ENCODE data around the gene TMED9. TPM values are rescaled to one million over a fixed set of nuclear protein-coding genes. Genes with fewer than 3 reads are reported as not detected.
A peak's percentile ranks its signal among the peaks of the same experiment; 100 is the strongest.

TMED9 gene
- total RNA-seq, 1 experiment from 2014 or later: 115 TPM

DNA sequence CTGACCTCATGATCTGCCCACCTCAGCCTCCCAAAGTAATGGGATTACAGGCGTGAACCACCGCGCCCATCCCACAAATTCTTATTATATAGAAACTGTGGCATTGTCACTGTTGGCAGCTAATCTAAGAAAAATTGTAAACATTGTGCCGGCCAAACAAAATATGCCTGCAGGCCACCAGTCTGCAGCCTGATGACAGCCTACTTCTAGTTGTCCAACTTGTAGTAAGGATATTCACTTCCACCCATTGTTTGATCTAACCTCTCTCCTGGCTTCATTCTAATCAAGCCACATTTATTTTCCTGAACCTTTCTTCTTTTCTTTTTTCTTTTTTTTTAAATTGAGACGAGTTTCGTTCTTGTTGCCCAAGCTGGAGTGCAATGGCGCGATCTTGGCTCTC, 13.7 kb upstream of the TMED9 start:
- DNase-seq (ENCODE audit: low spot score): no peak

DNA sequence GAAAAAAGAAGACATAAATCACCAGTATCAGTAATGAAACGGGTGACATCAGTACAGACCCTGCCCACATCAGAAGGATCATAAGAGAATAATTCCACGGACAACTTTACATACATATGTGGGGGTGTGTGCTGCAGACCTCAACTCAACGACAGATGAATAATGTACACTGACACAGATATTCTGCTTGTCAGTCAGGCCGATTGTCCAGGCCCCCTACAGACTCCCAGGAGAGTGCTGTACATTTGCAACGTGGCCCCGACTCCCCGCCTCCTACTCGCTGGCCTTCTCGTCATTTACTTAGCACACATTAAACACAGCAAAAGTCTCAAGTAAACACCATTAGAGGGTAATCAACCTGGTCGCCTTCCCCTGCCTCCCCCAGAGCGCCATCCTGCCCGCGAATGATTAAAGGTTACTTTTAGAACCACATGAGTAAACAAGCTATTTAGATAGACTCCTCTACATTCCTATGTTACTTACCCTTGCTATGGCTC, 3.5 kb upstream of the TMED9 start:
- DNase-seq (ENCODE audit: low spot score): no peak

DNA sequence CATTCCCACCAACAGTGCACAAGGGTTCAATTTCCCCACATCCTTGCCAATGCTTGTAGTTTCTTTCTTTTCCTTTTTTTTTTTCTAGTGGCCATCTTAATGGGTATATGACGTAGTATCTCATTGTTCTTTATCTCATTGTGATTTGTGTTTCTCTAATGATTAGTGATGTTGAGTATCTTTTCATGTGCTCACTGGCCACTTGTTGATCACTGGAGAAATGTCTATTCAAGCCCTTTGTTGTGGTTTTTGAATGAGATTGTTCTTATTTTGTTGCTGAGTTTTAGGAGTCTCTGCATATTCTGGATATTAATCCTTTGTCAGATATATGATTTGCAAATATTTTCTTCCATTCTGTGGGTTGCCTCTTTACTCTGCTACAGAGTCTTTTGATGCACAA, 1.6 kb upstream of the TMED9 start:
- no peak for DNase-seq (ENCODE audit: low spot score)

DNA sequence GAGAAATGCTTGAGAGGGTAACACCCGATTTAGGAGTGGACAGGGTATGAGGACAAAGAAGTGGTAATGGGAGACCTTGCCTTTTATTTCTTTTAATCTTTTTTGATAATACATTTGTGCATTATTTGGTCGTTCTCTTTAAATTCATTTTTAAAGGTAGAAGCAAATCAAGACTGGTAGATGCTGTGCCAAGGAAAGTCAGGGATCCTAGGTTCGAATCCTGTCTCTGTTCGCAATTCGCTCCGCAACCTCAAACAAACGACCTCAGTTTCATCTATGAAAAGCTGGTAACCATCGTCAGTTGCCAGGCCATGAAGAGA, 353 bp upstream of the TMED9 start:
- no peak for DNase-seq (ENCODE audit: low spot score)

DNA sequence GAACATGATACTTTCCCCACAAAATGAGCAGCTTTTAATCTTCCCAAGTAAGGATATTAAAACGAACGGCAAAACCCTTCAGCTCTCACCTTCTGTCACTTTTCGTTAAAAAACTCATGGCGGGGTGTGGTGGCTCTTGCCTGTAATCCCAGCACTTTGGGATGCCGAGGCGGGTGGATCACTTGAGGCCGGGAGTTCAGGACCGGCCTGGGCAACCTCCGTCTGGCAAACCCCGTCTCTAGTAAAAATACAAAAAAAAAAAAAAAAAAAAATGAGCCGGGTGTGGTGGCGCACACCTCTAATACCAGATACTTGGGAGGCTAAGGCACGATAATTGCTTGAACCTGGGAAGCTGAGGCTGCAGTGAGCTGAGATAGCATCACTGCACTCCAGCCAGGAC, 902 bp downstream of the TMED9 start:
- DNase-seq (ENCODE audit: low spot score): no peak

DNA sequence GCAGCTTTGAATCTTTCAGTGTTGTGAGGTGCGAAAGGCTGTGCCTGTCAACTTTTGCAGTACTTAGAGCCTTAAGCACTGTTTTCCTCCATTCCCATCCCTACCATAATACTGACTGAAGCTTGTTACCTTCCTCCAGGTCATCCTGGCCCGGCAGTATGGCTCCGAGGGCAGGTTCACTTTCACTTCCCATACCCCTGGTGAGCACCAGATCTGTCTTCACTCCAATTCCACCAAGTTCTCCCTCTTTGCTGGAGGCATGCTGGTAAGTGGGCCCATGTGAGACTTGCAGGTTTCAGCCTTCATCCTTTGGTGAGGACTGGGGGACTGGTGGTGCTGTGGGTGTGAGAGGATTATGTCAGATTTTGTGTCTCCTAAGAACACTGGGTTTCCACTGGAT, 1.5 kb downstream of the TMED9 start:
- no peak for DNase-seq (ENCODE audit: low spot score)

DNA sequence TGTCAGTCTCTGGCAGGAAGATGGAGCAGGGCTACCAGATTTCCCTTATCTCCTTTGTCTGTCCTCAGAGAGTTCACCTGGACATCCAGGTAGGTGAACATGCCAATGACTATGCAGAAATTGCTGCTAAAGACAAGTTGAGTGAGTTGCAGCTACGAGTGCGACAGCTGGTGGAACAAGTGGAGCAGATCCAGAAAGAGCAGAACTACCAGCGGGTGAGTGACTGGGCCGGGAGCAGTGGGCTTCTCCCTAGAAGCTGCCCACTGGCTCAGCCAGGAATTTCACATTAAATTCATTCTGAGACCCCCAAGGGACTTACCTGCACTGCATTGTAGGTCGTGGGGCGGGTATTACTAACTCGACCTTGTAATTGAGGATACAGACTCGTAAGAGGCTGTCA, 2.1 kb downstream of the TMED9 start:
- DNase-seq (ENCODE audit: low spot score): no peak

DNA sequence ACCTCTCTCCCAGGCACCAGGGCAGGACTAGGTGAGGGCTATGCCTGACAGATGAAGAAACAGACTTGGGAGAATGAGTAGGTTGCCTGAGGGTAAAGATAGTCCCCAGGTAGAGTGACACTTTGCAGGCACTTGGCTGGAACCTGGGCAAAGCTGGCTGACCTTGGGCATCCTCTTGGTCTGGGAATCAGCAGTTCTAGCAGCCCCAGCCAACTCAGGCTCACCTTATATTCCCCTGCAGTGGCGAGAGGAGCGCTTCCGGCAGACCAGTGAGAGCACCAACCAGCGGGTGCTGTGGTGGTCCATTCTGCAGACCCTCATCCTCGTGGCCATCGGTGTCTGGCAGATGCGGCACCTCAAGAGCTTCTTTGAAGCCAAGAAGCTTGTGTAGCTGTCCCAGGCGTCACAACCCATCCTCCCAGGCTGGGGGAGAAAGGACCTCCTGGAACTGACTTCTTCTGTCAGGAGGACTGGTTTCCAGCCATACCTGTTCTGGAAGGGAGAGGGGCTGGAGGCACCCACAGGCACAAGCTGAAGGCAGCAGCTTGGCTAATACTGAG, 3.1 kb downstream of the TMED9 start:
- DNase-seq (ENCODE audit: low spot score): no peak

DNA sequence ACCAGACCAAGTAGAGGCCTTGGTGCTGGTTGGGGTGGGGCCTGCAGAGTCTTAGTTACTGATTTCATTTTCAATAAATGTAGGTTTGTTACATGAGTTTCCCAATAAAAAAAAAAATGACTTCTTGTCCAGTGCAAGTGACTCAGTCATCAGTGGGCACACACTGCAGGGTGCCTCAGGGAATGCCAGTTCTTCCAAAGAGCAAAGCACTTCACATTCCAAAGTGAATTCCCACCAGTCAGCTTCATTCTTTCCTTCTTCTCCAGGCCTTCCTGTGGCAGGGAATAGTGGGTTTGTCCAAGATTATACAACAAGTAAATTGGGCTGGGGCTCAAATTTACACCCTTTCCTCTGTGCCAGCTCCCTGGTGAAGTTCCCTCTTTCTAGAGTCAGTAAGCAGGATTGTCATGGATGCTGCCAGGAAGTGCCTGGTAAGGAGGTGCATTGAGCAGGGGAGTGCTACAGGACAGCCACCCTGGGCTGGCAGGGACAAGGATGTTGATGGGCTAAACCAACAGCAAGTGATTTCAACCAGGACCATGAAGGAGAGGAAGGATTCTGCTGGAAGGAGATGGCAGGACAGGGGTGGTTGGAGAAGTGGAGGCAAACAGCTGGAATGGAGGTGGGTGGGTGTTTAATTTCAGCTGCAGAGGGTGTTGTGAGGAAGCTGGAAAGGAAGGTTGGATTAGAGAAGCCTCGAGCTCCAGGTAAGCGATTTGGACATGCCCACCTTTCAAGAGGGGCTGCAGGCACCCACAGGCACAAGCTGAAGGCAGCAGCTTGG, 4.2 kb downstream of the TMED9 start:
- DNase-seq (ENCODE audit: low spot score): no peak

DNA sequence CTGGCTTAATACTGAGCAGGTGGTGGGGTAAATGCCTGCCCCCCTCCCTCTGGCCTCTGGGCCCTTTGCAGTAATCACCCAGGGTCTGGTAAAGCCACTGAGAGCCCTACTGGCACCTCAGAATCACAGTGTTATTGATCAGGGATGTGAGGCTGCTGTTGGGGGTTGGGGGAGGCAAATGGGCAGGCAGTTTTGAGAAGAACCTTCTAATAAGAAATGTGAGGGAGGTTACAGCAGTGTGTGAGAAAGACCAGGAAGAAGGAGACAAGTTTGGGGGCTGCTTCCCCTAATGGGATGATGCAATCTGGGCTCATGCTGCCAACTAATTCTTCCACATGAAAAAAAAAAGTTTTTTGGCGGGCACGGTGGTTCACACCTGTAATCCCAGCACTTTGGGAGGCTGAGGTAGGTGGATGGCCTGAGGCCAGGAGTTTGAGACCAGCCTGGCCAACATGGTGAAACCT, 4.8 kb downstream of the TMED9 start:
- DNase-seq (ENCODE audit: low spot score): no peak

DNA sequence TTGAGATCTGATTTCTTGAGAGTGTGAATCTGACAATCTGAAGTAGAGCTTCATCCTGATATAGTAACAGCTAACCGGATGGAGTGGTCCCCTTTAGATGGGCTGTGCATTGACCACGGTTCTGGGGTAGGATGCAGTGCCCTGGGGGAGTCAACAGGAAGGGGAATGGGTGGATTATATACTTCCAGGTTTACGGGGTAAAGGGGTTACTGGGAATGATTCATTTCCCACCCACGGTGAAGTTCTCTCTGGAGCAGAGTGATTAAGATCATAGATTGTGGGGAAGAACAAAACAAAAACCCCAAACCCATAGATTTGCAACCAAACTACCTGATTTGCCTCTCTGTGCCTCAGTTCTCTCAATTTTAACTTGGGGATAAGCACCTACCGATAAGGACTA, 6.5 kb downstream of the TMED9 start:
- DNase-seq (ENCODE audit: low spot score): no peak

DNA sequence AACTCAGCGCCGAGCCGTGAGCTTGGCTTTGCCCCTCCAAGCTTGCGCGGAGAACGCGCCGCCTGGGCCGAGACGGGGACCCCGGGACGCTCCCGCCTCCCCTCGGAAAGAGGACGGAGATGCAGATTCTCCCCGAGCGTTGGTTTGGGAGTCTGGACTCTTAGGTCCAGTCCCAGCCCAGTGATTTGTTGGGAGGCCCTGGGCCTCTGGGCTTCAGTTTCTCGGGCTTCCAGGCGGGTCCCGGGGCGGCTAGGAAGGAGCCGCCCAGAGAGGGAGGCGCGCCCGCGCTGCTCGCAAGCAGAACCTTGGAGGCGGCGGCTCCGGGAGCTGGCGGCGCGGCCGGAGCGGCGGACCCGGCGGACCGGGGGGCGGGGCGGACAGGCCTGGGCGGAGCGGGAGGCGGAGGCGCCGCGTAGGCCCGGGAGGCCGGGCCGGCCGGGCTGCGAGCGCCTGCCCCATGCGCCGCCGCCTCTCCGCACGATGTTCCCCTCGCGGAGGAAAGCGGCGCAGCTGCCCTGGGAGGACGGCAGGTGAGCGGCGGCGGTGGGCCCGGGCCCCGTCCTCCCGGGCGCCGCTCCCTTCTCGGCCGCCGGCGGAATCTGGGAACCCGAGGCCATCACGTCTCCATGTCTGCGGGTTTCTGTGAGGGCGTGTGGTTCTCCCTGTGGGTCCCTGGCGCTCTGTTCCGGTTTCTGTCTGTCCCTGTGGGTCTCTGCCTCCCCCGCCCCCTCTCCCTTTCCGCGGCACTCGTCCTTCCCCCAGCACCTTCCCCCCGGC, 7.9 kb downstream of the TMED9 start, which contains the start of gene B4GALT7:
Gene B4GALT7, plus strand, starts transcription at position 402 of the 777 bp plus-strand sequence. Its CDS starts 79 bp downstream, at position 481.
- DNase-seq (ENCODE audit: low spot score): peak; percentile 73

DNA sequence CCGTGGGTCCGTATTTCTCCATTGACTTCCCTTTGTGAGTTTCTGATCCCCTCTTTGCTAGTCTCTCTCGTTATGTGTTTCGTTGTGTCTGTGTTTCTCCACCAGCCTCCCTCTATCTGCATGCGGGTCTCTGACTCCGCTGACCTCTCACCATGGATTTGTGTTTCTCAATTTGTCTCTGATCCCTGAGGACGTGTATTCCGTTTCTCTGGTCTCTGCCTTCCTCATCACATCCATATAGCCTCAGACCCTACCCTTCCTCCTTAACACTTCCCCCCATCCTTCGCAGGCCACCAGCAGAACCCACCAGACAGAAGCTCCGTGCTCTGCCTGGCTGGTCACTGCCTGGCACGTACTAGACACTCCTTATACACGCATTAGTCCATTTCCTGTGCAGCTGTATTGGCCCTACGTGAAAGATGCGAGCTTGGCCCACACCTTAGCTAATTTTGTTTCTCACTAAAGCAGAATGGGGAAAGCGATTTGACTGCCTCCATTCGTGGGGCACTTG, 8.6 kb downstream of the TMED9 start:
- DNase-seq (ENCODE audit: low spot score): no peak

DNA sequence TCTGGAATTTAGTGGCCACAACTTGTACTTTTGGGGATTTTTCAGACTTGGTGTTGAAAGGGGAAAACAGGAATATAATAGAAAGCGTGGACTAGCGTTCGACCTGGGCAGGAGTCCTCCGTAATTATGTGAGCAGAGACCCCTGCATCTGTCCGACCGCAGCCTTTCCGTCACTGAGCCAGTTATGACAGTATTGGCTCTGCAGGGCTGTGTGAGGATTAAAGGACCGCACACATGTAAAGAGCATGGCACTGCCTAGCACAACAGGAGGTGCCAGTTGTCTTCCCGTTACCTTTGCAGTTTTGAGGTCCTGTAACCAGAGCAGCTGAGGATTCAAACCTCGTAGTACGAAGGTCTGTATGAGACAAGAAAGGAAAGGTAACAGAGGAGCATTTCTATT, 9.1 kb downstream of the TMED9 start:
- DNase-seq (ENCODE audit: low spot score): no peak

DNA sequence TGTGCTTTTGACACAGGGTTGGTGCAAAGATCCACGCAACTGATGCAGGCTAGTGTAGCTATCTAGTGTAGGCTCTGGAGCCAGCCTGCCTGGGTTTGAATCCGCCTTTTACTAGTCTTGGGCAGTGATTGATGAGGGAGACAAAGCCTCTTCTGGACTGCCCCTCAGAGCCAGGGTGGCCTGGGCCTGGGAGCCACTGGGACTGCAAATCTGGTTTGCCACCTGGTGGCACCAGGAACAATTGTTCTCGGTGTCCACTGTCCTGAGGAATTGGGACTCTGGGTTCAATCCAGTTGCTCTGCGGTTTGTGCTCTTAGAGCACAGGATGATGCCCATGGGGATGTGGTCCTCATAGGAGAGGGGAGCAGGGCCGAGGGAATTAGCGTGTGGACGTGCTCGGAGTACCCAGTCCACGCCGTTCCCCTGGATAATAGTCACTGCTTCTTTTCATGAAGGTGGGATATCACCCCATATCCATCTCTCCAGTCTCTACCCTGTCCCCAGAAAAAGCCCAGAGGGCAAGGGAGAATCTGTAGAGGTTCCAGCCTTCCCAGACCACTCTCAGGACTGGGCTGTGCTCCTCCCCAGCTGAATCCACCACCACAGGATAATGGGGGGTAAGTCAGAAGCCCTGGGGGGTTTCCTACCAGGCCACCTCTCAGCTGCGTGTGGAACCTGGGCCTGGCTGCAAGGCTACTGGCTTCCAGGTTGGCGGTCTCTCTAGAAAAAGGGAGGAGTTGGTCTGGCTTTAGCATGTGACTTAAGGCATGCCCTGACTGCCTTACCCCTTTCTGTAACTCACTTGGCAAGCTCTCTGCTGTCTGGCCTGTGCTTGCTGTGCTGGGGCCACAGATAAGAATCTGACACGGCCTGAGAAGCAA, 9.8 kb downstream of the TMED9 start:
- peak; percentile 39 for DNase-seq (ENCODE audit: low spot score)

DNA sequence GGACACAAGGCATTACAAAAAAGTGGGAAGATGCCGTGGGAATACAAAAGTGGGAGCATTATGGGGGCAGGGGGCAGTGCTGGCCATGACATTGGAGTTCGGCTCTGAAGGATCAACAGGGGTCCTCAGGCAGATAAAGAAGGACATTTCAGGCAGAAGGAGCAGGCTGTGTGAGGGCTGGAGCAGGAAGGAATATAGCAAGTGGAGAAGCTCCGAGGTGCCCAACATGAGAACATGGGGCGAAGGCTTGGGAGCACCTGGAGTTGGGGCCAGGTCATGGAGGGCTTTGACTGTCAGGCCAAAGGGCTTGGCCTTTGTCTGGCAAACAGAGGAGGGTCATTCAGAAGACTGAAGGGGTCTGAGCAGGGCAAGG, 10.4 kb downstream of the TMED9 start:
- no peak for DNase-seq (ENCODE audit: low spot score)

DNA sequence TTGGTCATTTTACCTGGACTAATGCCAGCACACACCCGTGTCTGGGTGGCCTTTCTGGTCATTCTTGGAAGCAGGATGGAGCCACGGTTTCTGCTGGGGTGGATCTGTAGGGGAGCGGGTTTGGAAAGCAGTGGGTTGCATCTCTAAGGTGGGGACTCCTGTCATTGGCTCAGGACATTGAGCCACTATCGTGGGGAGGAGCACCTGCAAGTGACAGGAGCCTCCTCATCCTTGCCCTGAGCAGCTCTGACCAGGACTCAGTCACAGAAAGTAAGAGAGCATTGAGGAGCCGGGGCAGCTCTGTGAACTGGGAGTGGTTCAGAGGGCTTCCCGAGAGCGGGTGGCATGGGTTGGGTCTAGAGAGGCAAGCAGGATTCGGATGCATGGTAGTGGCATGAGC, 11.6 kb downstream of the TMED9 start:
- DNase-seq (ENCODE audit: low spot score): no peak

DNA sequence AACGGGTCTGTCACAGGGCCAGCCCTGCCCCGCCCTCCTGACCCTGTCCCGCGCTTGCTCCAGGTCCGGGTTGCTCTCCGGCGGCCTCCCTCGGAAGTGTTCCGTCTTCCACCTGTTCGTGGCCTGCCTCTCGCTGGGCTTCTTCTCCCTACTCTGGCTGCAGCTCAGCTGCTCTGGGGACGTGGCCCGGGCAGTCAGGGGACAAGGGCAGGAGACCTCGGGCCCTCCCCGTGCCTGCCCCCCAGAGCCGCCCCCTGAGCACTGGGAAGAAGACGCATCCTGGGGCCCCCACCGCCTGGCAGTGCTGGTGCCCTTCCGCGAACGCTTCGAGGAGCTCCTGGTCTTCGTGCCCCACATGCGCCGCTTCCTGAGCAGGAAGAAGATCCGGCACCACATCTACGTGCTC, 12.1 kb downstream of the TMED9 start:
- DNase-seq (ENCODE audit: low spot score): no peak

DNA sequence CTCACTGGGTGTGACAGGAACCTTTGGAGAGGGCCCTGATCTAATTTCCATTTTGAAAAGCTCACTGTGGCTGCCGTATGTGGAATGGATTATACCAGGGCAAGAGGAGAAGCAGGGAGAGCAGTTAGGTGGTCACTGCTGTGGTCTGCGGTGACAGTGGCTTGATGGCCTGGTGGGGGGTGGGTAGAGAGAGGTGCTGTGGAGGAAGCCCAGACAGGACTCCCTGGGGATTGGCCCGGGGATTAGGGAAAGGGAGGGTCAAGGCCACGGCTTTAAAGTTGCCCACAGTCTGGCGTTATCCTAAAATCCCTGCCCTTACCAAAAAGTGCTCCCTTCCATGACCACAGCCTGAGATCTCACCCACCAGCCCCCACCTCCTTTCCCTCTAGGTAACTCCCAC, 12.7 kb downstream of the TMED9 start:
- no peak for DNase-seq (ENCODE audit: low spot score)

DNA sequence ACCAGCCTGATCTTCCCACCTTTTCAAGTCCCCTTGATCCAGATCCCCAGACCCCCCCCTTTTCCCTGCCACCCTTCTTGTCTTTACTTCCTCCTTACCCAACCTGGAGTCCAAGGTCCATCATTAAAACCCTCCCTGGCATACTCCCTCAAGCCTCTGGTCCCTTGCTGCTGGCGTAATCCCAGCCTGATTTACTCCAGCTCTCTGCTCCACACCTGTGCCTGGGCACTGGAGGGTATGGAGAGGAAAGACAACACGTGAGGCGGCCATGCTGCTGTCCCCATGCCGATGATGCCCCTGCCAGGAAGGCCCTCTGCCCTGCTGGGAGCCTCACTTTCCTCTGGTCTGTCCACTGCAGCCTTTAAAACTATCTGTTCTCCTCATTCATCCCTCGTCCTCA, 13.1 kb downstream of the TMED9 start:
- DNase-seq (ENCODE audit: low spot score): peak; percentile 53

DNA sequence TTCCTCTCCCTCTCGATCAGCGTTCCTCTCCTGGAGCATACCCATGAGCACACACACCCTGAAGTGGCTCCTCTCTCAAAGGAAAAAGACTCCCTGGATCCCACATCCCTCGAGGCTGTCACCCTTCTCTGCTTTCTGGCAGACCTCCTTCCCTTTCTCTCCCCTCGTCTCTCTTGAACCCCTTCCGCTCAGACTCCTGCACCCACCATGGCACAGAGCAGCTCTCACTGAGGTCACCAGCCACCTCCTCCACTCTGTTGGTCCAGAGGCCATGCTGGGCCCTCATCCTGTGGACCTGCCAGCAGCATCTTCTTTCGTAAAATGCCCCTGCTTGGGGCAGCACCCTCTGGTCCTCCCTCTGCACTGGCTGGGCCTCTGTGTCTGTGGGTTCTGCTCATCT, 13.7 kb downstream of the TMED9 start:
- DNase-seq (ENCODE audit: low spot score): no peak

All from HT-29 (cell line).